ENCODE results near the gene NSUN3.

Gene NSUN3

DNA sequence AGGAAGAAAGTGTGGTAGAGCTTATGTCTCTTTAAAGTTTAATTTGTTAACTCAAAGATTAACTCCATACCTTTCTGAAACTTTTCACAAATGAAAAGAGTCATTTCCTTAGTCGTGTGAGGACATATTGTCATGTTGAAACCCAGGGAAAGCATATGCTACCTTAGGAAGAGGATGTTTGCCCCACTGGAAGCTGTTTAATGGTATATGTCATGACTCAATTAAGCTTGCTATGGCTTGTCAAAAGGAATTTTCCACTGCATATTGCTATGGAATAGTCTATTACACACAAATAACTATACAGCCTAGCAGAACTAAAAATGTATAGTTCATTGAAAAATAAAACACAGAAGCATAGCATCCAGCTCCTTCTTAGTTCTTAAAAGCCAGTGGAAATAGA lies 69.9 kb downstream of the NSUN3 start:
- no peak for DNase-seq

DNA sequence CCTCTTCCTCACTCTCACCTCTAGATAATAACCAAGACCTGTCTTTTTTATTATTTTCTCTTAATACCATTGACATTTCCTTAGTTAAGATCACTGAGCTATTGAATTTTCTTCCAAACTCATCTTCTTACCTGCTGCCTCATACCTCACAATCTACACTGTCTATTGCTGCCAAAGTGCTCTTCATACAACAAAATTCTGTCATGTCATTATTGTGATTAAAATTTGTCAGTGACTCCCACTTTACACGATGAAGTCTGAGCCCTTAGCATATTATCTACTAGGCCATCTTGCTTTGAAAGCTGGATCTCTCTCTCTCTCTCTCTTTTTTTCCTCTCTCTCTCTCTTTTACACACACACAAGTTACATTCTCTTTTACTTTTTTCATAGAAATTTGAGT lies 73.3 kb downstream of the NSUN3 start:
- DNase-seq, result no peak

DNA sequence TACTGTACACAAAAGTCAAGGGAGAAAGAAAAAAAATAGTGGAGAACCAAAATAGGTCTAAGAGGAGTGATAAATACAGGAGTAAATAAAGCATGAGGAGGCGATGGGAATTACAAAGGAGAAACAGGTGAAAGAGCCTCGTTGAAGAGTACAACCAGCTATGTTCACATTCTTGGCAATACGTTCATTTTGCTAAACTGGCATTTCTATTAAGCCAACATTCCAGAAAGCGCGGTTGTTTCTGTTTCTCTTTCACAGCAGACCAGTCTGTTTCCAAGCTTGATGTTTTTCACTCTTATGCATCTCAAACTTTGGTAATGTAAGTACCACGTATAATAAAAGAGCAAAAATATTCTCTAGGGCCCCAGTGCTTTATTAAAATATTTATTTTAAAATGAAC lies 74.5 kb downstream of the NSUN3 start:
- no peak for DNase-seq

DNA sequence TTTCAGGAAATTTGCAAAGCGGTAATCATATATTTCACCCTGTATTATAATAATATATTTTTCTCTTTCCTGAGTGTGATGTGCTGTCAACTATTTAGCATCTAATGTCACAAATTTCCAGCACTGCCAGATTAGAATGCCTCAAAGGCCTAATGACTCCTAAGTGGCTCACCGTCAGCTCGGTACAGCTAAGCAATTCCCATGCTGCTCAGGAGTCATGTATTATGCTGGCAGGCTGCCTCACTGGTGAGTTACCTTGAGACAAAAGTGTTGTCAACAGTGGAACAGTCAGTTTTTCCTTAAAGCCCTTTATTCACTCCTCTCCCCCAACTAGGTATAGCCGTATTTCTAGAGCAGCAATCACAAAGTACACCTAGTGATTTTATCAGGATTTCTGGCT lies 83.6 kb downstream of the NSUN3 start:
- no peak for DNase-seq

DNA sequence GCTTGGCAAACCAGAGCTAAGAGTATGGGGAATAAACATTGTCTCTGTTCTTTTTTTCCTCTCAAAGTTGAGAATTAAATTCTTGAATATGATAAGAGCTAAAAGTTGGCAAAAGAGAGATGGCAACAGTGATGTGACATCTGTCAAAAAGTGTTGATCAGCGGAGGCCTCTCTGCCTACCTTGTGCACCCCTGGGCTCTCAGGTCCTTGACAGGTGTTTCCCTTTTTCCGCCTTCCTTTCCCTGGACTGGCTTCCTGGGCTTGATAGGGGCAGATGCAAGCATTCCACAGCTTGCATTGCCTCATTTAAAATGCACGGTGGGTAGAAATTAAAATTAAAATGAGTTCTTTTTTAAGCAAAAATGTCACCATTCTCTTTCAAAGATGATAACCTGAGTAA lies 84.2 kb downstream of the NSUN3 start:
- no peak for DNase-seq

DNA sequence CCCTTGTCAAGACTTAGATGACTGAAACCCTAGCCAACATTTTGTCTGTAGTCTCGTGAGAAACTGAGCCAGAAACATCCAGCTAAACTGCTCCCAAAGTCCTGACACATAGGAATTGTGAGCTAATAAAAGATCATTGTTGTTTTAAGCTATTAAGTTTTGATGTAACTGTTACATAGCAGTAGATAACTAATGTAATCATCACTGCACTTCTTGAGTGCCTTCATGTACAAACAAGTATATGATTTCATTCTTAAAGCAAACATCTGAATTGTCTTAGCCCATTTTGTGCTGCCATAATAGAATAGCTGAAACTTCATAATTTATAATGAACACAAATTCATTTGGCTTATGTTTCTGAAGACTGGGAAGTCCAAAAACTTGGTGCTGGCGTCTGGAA lies 87.3 kb downstream of the NSUN3 start:
- DNase-seq, result no peak

DNA sequence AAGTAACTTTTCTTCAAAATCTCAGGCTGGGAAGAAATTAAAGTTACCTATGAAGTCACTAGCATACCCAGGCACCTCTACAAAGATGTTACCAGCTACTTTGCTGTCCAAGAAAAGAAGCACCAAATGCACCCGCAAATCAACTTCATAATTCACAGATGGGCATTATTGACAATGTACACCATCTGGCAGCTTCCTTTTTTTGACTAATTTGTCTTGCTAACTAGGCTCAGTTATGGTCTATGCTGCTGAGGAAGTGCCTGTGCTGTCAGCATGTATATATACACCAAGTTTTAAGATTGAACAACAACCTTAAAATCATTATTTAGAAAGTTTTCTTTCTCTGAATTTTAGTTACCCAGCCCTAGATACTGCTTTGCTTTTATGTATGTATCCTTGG lies 93.8 kb downstream of the NSUN3 start:
- no peak for DNase-seq

DNA sequence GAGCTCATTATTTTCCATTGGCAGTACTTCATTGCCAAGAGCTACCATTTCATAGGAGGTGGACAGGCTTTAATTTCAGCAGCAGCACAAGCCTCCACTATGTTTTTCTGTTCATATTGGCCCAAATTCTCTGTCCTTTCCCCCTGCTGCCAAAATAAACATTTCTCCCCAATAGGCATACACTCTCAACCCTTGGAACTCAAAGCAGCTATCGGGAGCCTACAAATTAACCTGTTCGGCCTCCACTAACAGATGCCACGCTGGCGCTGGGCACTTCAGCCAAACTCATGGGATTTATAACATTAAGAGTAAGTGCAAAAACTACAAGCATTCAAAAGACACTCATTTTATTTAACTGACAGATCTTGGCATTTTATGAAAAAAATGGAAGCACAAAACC lies 95.7 kb downstream of the NSUN3 start:
- DNase-seq, result no peak

DNA sequence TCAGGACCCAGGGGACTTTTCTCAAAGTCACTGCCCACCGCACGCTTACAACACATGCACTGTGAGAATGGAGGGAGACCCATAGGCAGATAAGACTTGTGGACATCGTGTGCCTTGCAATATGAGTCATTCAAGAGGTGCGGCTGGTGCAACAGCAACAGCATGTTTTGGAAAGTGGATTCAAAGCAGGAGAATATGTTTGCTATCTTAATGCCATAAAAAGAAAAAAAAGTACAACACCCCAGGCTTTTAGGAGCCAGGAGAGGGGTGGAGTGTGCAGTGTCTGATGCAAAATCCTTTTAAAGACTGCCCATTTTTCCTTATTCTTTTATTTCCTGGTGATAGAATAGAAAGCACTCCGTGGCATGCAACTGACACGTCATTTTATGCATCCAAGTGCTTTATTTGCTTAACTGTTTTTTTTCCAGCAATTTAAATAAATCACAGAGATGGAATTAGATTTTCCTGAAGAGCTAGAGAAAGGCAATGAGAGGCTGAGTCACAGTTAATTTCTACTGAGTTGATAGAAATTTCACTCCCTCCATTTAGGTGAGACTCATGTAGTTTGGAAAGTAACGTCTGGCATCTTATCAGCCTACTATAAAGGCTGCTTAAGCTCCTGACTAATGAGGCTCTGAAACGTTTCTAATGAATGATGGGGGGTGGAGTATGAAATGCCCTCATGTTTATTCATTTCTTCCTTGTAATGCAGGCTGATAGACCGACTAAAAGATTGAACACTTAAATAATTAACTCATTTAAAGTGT lies 96.4 kb downstream of the NSUN3 start:
- no peak for DNase-seq

DNA sequence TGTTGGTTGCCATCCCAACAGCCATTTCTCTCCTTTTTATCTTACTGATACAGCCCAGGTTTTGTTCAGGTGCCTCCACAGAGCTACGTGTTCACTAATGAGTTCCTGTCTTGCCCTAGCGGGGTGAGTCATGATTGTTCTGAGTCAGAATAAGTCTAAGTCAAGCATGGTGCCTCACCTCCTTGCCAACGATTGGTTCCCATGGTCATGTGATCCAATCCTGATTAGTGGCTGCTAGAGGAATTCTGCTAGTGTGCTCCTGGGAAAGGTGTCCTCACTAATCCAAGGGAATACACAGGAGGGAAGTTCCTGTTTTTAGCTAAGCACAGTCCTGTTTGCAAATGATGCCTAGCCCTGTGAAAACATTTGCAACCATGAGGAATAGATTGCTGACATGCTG lies 99.8 kb downstream of the NSUN3 start:
- no peak for DNase-seq

DNA sequence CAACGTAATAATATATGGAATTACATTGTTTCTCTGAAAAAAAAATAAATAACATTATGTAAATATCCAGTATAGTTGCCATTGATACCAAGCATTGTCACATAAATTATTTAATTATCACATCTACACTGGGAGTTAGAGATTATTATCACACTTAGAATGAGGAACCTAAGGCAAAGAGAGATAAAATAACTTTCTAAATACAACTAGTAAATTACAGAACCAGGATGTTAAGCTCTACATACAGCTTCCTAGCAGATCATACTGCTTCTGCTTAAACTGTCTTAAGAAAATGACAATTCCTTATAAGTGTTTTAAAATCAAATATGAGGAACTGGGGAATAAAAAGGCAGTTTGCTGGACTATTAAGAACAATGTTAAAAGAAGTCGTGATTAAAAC lies 104.5 kb downstream of the NSUN3 start:
- DNase-seq, result no peak

DNA sequence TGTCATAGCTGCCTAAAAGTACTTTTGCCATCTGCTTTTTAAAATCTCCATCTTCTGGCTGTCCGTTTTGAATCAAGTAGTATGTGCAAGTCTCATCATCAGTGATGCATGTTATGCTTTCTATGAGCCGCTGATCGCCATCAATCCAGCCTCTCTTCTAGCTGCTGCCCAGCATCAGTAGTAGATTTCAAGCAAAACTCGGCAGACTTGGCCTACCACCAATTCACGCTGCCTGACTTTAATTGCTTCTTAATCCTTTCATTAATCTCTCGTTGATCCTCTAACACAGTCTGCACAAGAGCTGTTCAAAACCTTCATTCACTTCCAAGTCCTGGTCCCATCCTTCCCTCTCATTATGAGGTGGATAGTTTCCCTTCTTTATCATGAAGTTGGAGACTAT lies 104.9 kb downstream of the NSUN3 start:
- DNase-seq, result no peak

DNA sequence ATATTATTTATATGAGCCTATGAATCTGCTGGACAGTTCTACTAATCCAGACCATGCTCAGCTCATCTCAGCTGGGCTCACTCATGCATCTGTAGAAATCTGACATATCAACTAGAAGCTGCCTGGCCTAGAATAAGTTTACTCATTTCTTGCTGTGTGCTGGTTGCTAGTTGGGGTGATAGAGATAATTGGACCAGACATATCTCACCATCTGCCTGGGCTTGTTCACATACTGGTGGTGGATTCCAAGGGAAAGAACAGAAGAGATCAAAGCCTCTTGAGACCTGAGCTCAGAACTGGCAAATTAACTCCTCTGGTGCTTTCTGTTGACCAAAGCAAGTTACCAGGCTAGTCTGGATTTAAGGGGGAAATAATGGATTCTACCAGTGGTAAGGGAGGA lies 109.1 kb downstream of the NSUN3 start:
- no peak for DNase-seq

DNA sequence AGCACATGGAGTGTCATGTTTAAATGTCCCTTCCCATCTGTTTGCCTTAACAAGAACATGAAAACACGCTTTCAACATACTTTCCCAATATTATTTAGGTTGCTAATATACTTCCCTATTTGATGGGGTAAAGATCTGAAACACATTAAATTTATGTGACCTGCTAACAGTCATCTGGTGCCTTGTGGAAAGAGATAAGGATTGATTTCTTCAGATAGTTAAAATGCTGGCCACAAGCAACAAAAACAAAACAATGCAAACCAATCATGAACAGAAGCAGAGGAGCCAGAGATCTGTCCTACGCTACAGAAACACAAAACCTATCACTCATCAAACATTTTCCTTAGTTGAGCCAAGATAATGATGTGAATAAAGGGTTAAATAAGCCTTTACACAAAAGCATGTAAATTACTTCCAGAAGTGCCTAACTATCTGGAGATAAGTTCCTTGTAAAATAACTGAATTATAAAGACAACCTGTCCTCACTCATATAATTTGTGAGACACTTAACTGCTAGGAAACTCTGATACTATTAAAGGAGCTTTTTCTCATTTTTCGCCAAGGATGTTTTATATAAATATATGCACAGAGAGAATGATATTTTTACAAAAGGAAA lies 109.9 kb downstream of the NSUN3 start:
- no peak for DNase-seq

DNA sequence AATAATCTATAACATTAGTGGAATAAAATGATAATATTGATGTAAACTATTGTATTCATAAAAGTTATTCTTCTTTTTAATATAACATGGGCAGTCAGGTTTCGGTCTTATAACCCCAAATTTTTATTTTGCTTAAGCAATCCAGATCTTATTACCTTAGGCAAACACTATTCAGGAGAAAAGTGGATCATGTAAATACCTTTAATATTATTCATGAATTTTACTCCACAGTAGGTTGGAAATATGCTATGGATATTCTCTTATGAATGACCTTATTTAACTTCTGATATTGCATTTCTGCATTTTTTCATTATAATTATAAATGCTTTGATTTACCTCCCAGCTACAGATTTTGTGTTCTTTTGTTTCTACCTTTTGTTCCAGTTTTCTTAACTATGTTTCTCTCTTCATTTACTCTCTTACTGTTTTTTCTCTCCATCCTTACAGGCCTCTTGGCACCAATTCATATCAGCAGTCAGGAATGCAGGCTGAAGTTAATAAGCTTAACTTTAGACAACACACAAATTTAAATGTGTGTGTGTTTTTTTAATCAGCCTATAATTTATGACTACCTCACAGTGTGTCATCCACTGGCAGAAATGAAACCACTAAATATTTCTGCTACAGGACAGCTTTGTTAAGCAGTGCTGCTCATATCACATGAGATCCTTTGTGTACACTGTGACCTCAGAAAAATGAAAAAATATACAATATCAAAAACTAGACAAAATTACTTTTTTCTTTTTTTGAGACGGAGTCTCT lies 111.0 kb downstream of the NSUN3 start:
- no peak for DNase-seq

DNA sequence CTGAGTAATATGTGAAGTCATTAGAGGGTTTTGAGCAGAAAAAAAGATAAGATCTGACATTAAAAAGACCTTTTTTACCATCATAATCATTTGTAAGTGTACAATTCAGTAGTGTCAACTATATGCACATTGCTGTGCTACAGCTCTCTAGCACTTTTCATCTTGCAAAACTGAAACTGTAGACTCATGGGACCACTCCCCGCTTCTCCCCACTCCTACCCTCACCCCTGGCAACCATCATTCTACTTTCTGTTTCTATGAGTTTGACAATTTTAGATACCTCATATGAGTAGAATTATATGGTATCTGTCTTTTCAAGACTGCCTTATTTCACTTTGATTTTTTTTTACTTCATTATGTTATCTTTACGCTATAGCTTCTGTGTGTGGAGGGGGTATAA lies 112.8 kb downstream of the NSUN3 start:
- DNase-seq, result no peak

DNA sequence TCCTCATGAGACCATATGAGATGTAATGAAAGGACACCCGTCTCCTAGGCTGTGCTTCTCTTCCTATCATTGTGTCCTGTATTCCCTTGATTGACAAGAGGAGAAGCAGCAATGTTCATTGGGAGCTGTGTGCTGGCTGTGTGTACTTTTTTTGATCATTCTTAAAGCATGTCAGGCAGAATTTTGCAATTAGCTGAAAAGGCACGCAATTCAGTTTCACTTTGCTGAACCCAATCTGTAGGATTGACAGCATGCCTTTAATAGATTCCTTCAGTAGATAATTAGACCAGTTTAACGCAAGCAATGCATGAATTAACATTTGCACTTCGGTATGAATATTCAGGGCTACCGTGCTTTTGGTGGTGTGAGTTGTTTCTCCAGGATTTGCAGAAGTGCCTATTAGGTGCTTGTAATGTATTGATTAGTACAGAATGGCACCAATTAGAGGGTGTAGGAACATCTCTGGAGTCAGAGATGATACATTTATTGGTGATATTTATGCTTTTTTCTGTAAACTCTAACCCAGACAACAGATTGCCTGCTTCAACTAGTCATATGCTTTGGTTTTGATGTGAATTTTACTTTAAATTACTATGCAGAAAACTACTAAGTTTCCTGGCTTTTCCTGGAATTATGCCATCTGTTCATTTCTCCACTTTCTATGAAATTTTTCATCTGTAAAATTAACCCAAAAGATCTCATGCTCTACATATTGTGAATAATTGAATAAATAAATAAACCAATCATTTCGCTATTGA lies 114.3 kb downstream of the NSUN3 start:
- DNase-seq, result no peak

All from 8988T (cell line).